Left cardiac atrium (tissue), 4 donors: ENCODE data around the gene TEX29. TPM values are rescaled to one million over a fixed set of nuclear protein-coding genes. Genes with fewer than 3 reads are reported as not detected.
A peak's percentile ranks its signal among the peaks of the same experiment; 100 is the strongest.

Source experiments
- ATAC-seq, 2 donors: fragments of 200-7000 bp; cut with Tn5 transposase; one replicate each; pipeline ENCODE4 v1.9.1; 2020; ENCODE audit warnings: mild to moderate bottlenecking in 2 of 2, moderate library complexity in 2 of 2
- DNase-seq: peaks from one replicate; pipeline ENCODE4 v3.0.0-alpha.2; 2020
- intact Hi-C, 2 donors: fragments of 100-400 bp; cut with DNase I; formaldehyde crosslinking; loops; one replicate each; pipeline versions ENCODE4 v1.14.1 to v1.15.1; 2022 to 2023
- total RNA-seq, 2 donors: library from RNA; stranded (reverse); fragmentation: NEBNext Ultra II Directional; extraction: Animal tissue kit (Norgen Biotek cat#: 25700); gene quantifications; one replicate each; pipeline ENCODE4 v1.2.1, GENCODE V29; 2021
- donor health status: DM: no; HTN: yes; CAD: no.
- donor health status: DM: no; HTN: yes; CAD: no; lungs with severe emphysema.
- donor health status: DM: yes; HTN: yes; CAD: no.
- donor health status: Dilated cardiomyopathy.

TEX29 gene
- total RNA-seq, 2 donors from 2014 or later, result 0.41 TPM; not detected in 1

GRCh38 chr13:111286749-111287148, 33.7 kb upstream of the TEX29 start:
- no peak for DNase-seq
- intact Hi-C loops, result loop anchor here in 1 of 2 donors (10.0 kb wide), 1 partner anchor 62 kb away; no protein-coding TSS in a partner anchor
- ATAC-seq, result no peak

DNA sequence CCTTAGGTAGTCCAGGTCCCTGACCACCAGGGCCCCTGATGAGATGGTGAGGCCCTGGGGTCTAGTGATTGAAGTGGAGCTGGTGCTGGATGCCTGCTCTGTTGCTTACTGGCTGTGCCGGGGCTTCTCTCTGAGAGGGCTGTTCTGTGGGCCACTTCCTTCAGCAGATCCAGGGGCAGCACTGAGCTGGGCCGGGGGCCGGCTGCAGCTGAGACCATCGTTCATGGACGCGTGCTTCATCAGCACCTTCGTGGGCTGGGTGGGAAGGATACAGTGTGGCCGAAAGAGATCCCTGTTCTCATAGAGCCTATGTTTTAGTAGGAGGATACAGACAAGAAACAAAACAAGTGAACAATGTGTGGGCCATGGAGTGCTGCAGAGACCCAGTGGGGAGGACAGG, 33.2 kb upstream of the TEX29 start:
- DNase-seq (no peak), ATAC-seq (no peak)
- intact Hi-C loops, result loop anchor here in 1 of 2 donors (10.0 kb wide), 1 partner anchor 62 kb away; no protein-coding TSS in a partner anchor

GRCh38 chr13:111288276-111288675, 32.2 kb upstream of the TEX29 start:
- ATAC-seq (no peak), DNase-seq (no peak)
- intact Hi-C loops, result loop anchor here in 1 of 2 donors (10.0 kb wide), 1 partner anchor 63 kb away; no protein-coding TSS in a partner anchor

- ATAC-seq (no peak), DNase-seq (no peak)
- intact Hi-C loops, result loop anchor here in 1 of 2 donors (10.0 kb wide), 1 partner anchor 64 kb away; no protein-coding TSS in a partner anchor
Measured at GRCh38 chr13:111289251-111289650, 31.2 kb upstream of the TEX29 start.

DNA sequence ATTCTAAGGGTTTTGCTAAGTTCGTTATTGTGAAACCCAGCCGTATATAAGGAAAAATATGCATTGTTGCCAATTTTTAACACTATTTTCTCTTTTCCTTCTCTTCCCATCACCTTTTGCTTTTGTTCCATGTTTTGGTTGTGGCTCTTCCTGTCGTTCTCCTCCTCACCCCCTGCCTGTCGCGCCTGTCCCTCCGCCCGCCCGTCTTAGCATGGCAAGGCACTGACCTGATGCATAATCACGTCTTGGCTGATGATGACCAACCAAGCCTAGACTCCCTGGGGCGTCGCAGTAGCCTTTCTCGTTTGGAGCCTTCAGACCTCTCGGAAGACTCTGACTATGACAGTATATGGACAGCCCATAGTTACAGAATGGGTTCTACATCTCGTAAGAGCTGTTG, 28.5 kb upstream of the TEX29 start:
- DNase-seq, result no peak
- intact Hi-C loops, result no loop called here
- no peak for ATAC-seq

- no peak for ATAC-seq
- DNase-seq, result no peak
- intact Hi-C loops, result no loop called here
Measured at GRCh38 chr13:111292710-111293485, 27.5 kb upstream of the TEX29 start.

DNA sequence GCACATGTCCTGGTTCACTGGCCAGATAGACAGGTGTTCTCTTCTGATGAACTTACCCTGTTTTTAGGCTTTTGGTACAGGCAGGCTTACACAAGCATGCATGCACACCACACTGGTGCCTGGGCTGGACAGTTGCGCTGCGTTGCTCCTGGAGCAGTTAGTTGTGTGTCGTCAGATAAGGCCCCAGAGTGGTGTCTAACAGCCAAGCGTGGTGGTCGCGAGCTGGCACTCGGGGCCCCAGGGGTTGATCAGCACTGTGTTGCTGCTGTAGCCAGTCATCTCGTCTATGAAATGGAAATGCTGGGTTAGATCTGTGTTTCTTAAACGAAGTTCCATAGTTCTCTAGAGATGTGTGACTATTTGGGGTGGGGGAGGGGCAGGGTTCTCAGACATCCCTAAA, 24.6 kb upstream of the TEX29 start:
- no peak for DNase-seq
- intact Hi-C loops, result no loop called here

DNA sequence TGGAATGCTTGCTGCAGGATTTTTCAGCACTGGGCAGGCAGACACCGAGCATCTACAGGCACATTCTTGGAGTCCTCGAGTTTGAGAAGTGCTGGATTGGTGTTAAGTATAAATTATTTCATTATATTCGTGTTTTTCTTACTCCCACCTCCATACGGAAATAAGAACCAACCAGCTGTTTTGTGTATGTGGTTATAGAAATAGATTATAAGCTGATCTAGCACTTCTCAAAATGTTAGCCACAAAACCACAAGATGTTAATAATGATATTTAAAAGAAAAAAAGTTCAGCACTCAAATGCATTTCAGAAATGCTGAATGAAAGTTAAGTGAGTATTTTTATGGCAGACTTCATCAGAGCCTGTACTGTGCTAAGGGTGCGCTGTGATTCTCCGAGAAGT, 24.0 kb upstream of the TEX29 start:
- intact Hi-C loops, result no loop called here
- ATAC-seq (no peak), DNase-seq (no peak)

More for the DNA sequence above, 24.6 kb upstream of the TEX29 start:
- ATAC-seq, result no peak

- intact Hi-C loops, result no loop called here
- ATAC-seq, result peak in 1 of 2 donors; percentile 31
- no peak for DNase-seq
Measured at GRCh38 chr13:111298214-111298975, 22.0 kb upstream of the TEX29 start.

DNA sequence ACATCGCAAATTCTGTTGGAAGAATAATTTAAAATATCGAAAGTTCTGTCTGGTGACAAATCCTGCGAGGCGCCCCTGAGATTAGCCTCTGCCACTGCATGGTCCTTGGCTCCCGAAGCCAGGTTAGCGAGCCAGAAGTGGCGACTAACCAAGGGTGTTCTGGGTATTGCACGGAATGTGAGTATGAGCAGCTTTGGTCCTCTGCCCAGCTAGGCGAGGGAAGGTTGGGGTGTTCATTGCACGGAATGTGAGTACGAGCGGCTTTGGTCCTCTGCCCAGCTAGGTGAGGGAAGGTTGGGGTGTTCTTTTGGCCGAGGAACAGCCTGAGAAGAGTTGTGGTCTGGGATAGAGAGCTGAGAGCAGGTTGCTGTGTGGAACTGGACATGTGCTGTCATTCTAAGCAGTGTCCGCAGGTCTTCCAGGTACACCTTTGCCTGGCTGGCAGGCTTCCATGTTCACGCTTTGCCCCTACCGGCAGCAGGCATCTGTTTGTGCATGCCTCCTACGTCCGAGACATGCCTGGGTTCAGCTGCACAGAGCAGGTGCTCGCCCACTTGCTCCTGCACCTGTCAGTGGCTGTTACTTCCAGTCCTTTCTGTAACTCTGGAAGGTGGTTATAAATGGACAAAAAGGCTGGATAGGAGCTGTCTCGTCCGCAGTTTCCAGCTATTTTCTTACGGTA, 18.3 kb upstream of the TEX29 start:
- peak; percentile 39 for DNase-seq
- peak; percentile 45 to 80 for ATAC-seq
- intact Hi-C loops, result no loop called here

DNA sequence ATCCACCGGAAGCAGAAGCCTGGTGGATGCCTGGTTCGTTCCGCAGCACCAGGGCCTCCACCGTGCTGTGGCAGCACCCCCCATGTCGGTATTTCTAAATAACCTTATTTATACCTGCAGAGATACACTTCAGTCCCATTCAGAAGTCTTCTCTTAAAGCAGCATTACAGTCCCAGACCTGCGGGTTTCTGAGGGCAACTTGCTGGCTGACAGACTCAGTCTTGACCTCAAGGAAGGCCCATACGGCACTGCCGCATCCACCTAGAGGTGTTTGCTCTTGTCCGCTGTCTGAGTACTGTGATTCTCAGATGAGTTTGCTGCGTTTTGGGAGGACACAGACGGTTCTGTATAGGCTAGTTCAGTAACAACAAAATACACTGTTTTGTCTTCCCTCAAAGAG, 16.9 kb upstream of the TEX29 start:
- no peak for ATAC-seq
- DNase-seq, result no peak
- intact Hi-C loops, result no loop called here

- intact Hi-C loops, result no loop called here
- DNase-seq (no peak), ATAC-seq (no peak)
Measured at GRCh38 chr13:111304041-111304544, 16.3 kb upstream of the TEX29 start.

- no peak for ATAC-seq
- intact Hi-C loops, result no loop called here
- no peak for DNase-seq
Measured at GRCh38 chr13:111304603-111305289, 15.7 kb upstream of the TEX29 start.

DNA sequence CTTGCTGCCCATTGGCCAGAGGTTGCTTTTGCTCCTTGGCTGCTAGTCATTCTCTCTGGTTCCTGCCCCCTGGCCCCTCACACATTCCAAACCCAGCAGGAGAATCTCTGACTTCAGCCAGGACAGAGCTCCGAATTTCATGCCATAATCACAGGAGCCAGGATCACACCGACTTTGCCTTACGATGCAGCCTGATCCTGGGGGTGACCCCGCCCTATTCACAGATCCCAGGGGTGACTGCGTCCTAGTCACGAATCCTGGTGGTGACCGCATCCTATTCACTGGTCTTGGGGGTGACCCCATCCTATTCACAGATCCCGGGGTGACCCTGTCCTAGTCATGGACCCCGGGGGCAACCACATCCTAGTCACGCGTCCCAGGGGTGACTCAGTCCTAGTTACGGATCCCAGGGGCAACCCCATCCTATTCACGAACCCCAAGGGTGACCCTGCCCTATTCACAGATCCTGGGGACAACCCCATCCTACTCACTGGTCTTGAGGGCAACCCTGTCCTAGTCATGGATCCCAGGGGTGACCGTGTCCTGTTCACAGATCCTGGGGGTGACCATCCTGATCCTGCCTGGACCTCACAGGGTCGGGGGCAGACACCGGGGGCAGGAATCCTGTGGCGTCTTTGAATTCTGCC, 7.4 kb upstream of the TEX29 start:
- DNase-seq, result no peak
- intact Hi-C loops, result no loop called here

DNA sequence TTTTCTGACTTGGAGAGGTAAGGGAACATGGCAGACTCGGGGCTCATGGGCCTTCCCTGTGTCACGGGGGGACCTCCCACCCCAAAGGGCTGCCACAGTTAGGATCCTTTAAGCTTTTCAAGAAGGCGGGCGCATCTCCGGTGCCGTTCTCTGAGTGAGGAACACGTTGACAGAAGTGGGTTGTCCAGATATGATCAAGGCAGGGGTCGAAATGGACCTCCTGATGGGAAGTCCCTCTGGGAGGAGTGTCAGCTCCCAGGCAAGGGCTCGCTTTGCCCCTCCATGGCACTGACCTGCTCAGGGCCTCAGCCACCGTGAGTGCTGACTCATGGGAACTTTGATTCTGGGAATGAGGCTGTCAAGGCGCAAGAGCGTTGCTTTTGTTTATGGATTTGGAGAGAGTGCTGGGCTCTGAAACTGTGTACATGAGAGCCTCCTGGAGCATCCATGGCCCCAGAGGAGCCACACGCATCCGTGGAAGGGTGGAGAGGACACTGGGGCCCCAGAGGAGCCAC, 6.5 kb upstream of the TEX29 start:
- no peak for ATAC-seq
- no peak for DNase-seq
- intact Hi-C loops, result no loop called here

More for the DNA sequence above, 7.4 kb upstream of the TEX29 start:
- ATAC-seq, result no peak

DNA sequence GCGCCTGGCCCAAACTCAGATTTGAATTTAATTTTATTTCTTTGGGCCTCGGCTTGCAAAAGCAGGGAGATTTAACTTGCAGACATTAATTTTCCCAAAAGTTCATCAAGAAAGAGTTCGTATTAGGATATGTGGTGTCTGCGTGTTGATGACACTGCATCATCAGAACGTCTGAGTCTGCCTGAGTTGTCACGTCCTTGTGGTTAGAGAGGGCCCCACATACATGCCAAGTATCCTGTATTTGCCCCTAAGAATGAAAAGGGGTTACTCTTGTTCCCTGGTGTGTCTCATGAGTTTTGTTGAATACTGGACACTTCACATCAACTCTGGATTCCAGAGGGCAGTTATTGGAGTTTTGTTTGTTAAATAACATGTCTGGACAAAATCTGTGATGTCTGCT, 5.6 kb upstream of the TEX29 start:
- intact Hi-C loops, result no loop called here
- ATAC-seq (no peak), DNase-seq (no peak)

DNA sequence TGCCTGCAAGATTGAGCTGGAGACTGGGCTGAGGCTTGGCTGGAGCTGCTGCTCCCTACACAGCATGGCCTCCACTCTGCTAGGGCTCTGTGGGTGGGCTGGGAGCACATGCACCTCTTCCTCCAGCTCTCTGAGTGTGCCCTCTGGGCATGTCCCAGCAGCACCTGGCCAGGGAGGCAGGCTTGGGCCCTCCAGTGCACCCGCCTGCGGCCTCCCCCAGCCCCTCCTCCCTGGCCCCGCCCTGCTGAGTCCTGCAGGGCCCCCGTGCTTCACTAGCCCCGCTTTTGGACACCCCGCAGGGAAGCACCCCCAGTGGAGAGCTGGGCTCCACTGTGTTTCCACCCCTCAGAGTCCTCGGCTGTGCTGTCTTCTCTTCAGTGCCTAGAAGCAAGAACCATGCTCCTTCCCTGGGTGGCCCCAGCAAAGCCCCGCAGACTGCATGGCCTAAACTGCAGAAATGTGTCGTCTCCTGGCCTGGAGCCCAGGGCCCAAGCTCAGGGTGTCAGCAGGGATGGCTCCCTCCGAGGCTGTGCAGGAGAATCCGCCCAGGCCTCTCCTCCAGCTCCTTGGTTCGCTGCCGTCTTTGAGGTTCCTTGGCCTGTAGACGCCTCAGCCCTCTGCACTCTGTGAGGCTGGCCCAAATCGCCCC, 5.0 kb upstream of the TEX29 start:
- intact Hi-C loops, result no loop called here
- DNase-seq (no peak), ATAC-seq (no peak)
